AG10803 (cell line): Measurements from ENCODE around the gene HAO1.
"Not testable (repeated sequence)": the region's sequence is repeated elsewhere in the genome, so short reads cannot be mapped to it uniquely, and the experiment has no call there.

Experiments used
- DNase-seq: peaks from one replicate; pipeline ENCODE4 v3.0.0; 2010; ENCODE audit warnings: low read depth
- H3K4me3 ChIP-seq: 2 replicates; pipeline ENCODE4 v1.5.1; 2011; ENCODE audit warnings: mild to moderate bottlenecking, low read length, control low read depth
- TF ChIP-seq, protein P1 (sequence below): conservative IDR thresholded peaks from 2 replicates; pipeline ENCODE4 v1.5.1; 2011; ENCODE audit warnings: mild to moderate bottlenecking, low read length, control low read depth, inconsistent platforms

The HAO1 gene

DNA sequence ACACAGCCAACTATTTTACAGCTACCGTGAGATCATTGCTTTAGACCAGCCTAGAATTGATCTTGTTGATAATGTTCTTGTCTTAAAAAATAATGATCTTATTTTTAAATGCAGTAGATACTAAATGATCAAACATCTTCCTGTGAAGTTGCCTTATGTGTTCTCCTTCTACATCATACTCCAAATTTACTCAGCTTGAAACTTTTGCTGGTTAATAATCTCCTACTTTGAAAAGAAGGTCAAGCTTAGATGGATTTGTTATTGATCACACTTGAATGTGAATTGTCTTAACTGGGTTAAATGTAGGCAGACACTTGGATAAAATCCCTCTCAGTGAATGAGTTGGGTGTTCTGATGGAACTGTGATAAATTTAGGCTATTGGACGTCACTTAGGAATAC is 91.9 kb downstream of the HAO1 start:
- DNase-seq: no peak
- TF ChIP-seq, protein P1, sequence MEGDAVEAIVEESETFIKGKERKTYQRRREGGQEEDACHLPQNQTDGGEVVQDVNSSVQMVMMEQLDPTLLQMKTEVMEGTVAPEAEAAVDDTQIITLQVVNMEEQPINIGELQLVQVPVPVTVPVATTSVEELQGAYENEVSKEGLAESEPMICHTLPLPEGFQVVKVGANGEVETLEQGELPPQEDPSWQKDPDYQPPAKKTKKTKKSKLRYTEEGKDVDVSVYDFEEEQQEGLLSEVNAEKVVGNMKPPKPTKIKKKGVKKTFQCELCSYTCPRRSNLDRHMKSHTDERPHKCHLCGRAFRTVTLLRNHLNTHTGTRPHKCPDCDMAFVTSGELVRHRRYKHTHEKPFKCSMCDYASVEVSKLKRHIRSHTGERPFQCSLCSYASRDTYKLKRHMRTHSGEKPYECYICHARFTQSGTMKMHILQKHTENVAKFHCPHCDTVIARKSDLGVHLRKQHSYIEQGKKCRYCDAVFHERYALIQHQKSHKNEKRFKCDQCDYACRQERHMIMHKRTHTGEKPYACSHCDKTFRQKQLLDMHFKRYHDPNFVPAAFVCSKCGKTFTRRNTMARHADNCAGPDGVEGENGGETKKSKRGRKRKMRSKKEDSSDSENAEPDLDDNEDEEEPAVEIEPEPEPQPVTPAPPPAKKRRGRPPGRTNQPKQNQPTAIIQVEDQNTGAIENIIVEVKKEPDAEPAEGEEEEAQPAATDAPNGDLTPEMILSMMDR: no peak
- no peak overlapping the region for H3K4me3 ChIP-seq

DNA sequence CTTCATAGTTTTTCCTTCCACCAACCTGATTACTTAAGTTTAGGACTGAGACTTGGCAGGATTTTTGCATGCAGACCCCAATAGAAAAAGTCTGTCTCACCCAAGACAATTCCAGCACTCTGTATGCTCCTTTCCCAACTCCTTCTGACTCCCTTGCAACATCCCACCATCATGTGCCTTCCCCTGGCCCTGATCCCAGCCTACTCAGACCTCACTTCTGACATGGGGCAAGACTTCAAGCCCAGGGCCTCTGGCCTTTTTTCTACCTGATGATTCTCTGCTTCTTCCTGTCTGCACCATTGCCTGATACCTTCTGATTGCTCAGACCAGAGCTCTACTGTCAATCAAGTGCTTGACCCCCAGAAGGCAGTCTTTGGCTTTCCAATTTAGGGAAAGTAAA is 96.6 kb downstream of the HAO1 start:
- TF ChIP-seq, protein P1: no peak
- no peak overlapping the region for H3K4me3 ChIP-seq
- DNase-seq: peak; percentile 73

DNA sequence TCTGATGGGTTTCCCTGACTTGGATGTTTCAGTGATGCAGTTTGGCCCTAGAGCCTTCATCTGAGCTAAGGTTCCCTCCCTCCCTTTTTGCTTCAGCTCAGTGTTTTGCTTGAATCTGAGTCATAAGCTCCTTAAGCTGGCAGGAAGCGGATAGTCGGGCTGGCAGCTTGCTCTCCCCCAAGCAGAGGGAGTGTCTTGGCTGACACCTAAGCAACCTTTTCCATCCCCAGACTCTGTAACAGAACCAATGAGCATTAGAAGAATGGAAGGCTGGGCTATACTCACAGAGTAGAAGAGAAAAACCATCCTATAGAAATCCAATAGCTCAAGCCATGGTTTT is 98.3 kb downstream of the HAO1 start:
- DNase-seq: peak; percentile 82
- TF ChIP-seq, protein P1: no peak
- H3K4me3 ChIP-seq: no peak overlapping the region

DNA sequence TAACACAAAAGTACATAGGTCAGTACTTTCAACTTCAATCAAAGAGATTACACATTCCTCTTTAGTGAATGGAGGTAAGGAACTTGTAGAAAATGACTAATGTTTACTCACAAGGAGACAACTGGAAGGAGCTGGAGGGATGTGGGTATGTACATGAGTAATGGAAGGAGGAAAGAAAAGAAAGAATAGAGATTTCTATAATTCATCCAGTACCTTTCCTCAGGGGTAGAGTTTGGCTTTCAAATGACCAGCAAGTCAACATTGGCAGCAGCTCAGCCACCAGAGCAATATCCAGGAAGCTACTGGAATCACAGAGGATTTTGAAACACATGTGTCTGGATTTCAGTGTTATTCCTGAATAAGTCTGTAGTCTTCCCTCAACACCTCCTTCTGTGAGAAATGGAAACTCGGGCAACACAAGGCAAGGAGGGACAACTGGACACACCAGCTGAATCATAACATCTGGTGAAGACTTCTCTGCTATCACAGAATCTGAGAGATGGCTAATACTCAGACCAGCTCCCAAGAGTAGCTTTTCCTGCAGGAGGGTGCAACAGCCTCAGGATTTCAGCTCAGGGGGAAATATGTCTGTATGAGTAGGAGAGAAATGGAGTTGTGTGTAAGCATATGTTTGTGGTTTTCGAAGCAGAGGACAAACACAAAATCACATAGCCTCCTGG is 98.8 kb downstream of the HAO1 start:
- TF ChIP-seq, protein P1: no peak
- peak; percentile 40 for DNase-seq
- no peak overlapping the region for H3K4me3 ChIP-seq

DNA sequence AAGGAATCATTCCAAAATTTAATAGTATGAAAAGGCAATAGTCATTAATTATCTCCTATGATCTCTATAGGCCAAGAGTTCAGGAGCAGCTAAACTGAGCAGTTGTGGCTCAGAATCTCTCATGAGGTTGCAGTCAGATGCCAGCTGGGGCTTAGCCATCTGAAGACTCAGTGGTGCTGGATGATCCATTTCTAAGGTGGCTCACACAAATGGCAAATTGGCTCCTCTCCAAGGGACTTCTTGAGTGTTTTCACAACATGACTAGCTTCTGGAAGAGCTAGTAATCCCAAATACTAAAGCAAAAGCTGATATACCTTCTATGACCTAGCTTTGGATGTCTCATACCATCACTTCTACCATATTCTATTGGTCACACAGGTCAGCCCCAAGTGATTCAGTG is 104.2 kb downstream of the HAO1 start:
- no peak overlapping the region for H3K4me3 ChIP-seq
- no peak for DNase-seq
- TF ChIP-seq, protein P1: no peak

DNA sequence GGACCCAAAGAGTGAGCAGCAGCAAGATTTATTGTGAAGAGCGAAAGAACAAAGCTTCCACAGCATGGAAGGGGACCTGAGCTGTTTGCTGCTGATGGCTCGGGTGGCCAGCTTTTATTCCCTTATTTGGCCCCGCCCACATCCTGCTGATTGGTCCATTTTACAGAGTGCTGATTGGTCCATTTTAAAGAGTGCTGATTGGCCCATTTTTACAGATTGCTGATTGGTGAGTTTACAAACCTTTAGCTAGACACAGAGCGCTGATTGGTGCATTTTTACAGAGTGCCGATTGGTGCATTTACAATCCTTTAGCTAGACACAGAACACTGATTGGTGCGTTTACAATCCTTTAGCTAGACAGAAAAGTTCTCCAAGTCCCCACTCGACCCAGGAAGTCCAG is 105.8 kb downstream of the HAO1 start:
- DNase-seq, H3K4me3 ChIP-seq: not testable (repeated sequence)
